Activated CD8-positive, alpha-beta memory T cell treated with anti-CD3 and anti-CD28 coated beads, Interleukin-2, amount 10 ng/mL, durations not matched to agents 7 days and 5 days (primary cell): ENCODE data around the gene EYA2. TPM values are rescaled to one million over a fixed set of nuclear protein-coding genes. Genes with fewer than 3 reads are reported as not detected.
A peak's percentile ranks its signal among the peaks of the same experiment; 100 is the strongest.
"Not testable (repeated sequence)": the region's sequence is repeated elsewhere in the genome, so short reads cannot be mapped to it uniquely, and the experiment has no call there.

Source experiments
- ATAC-seq: fragments of 150-1000 bp; cut with Tn5 transposase; one replicate; pipeline ENCODE4 v1.10.0; 2021; ENCODE audit warnings: moderate library complexity
- CTCF ChIA-PET: fragments of 350-600 bp; sonication (Branson Sonifier 250); formaldehyde crosslinking; loops from one replicate; lab custom pipeline; 2021; ENCODE audit warnings: antibody characterized with exemption; lab: Charles Lee
- DNase-seq: peaks from one replicate; pipeline ENCODE4 v3.0.0-alpha.2; 2020
- H3K27ac Mint-ChIP-seq: one replicate; pipeline ENCODE4 v1.8.0; 2021; ENCODE audit warnings: mild to moderate bottlenecking, mixed read lengths
- H3K27me3 Mint-ChIP-seq: one replicate; pipeline ENCODE4 v1.8.0; 2021; ENCODE audit warnings: mixed read lengths
- H3K36me3 Mint-ChIP-seq: one replicate; pipeline ENCODE4 v1.8.0; 2021; ENCODE audit warnings: mild to moderate bottlenecking, mixed read lengths
- H3K4me1 Mint-ChIP-seq: one replicate; pipeline ENCODE4 v1.8.0; 2021; ENCODE audit warnings: mixed read lengths
- H3K4me3 Mint-ChIP-seq: one replicate; pipeline ENCODE4 v1.8.0; 2021; ENCODE audit warnings: mild to moderate bottlenecking, moderate library complexity, mixed read lengths
- H3K9me3 Mint-ChIP-seq: one replicate; pipeline ENCODE4 v1.8.0; 2022; ENCODE audit warnings: low read depth, mixed read lengths
- total RNA-seq, 2 experiments: library from RNA; stranded (reverse); gene quantifications; one replicate each; pipeline ENCODE4 v1.2.3, GENCODE V29; 2021

EYA2 gene
- total RNA-seq, 2 experiments from 2014 or later, result not detected

- CTCF ChIA-PET, result no interaction called here
- Mint-ChIP-seq H3K27ac (no peak overlapping the region), H3K27me3 (peaks cover 4% of the 10 kb centered on the region), H3K4me3 (no peak overlapping the region), H3K4me1 (no peaks in the 10 kb centered on the region), H3K36me3 (no peaks in the 10 kb centered on the region), H3K9me3 (peaks cover 3% of the 10 kb centered on the region)
- ATAC-seq (no peak), DNase-seq (no peak)
Measured at GRCh38 chr20:46959081-46959692, 64.5 kb downstream of the EYA2 start.

GRCh38 chr20:46959821-46960220 lies 65.2 kb downstream of the EYA2 start:
- ATAC-seq, result no peak
- Mint-ChIP-seq H3K4me3 (no peak overlapping the region), H3K4me1 (no peaks in the 10 kb centered on the region), H3K27me3 (peaks cover 4% of the 10 kb centered on the region), H3K27ac (no peak overlapping the region), H3K9me3 (peaks cover 3% of the 10 kb centered on the region), H3K36me3 (no peaks in the 10 kb centered on the region)
- DNase-seq, result no peak
- CTCF ChIA-PET, result no interaction called here

- Mint-ChIP-seq H3K27ac (no peak overlapping the region), H3K27me3 (peaks cover 4% of the 10 kb centered on the region), H3K4me1 (no peaks in the 10 kb centered on the region), H3K36me3 (no peaks in the 10 kb centered on the region), H3K4me3 (no peak overlapping the region), H3K9me3 (peaks cover 3% of the 10 kb centered on the region)
- DNase-seq, result no peak
- CTCF ChIA-PET, result no interaction called here
- no peak for ATAC-seq
Measured at GRCh38 chr20:46960536-46960935, 65.9 kb downstream of the EYA2 start.

- H3K27ac Mint-ChIP-seq, CTCF ChIA-PET, DNase-seq, H3K4me3 Mint-ChIP-seq, H3K4me1 Mint-ChIP-seq, H3K9me3 Mint-ChIP-seq, H3K27me3 Mint-ChIP-seq, H3K36me3 Mint-ChIP-seq, ATAC-seq: not testable (repeated sequence)
Measured at GRCh38 chr20:46961968-46962367, 67.3 kb downstream of the EYA2 start.

GRCh38 chr20:46962452-46963195 lies 68.0 kb downstream of the EYA2 start:
- no peak for ATAC-seq
- no peak for DNase-seq
- Mint-ChIP-seq H3K36me3 (no peaks in the 10 kb centered on the region), H3K9me3 (no peaks in the 10 kb centered on the region), H3K4me1 (no peaks in the 10 kb centered on the region), H3K4me3 (no peak overlapping the region), H3K27me3 (peaks cover 4% of the 10 kb centered on the region), H3K27ac (no peak overlapping the region)
- CTCF ChIA-PET, result no interaction called here

GRCh38 chr20:46963196-46963529 lies 68.5 kb downstream of the EYA2 start:
- H3K36me3 Mint-ChIP-seq, result no peaks in the 10 kb centered on the region
- no peak overlapping the region for H3K4me3 Mint-ChIP-seq
- DNase-seq (no peak), ATAC-seq (no peak)
- H3K9me3 Mint-ChIP-seq, result no peaks in the 10 kb centered on the region
- peaks cover 6% of the 10 kb centered on the region for H3K27me3 Mint-ChIP-seq
- H3K27ac Mint-ChIP-seq, result no peak overlapping the region
- no peaks in the 10 kb centered on the region for H3K4me1 Mint-ChIP-seq
- CTCF ChIA-PET, result interaction anchor here (0.6 kb wide), 1 partner anchor 1178 kb away, joined by 3 read pairs; no protein-coding TSS in a partner anchor

GRCh38 chr20:46963758-46964617 lies 69.3 kb downstream of the EYA2 start:
- Mint-ChIP-seq H3K27ac (no peak overlapping the region), H3K36me3 (no peaks in the 10 kb centered on the region), H3K4me1 (no peaks in the 10 kb centered on the region), H3K4me3 (no peak overlapping the region), H3K9me3 (no peaks in the 10 kb centered on the region), H3K27me3 (peaks cover 9% of the 10 kb centered on the region)
- ATAC-seq (no peak), DNase-seq (no peak)
- CTCF ChIA-PET, result interaction anchor here (0.6 kb wide), 1 partner anchor 1179 kb away, joined by 3 read pairs; no protein-coding TSS in a partner anchor

- Mint-ChIP-seq H3K36me3 (no peaks in the 10 kb centered on the region), H3K27me3 (peaks cover 9% of the 10 kb centered on the region), H3K4me3 (no peak overlapping the region), H3K4me1 (no peaks in the 10 kb centered on the region), H3K27ac (no peak overlapping the region), H3K9me3 (no peaks in the 10 kb centered on the region)
- ATAC-seq, result no peak
- DNase-seq, result no peak
- CTCF ChIA-PET, result no interaction called here
Measured at GRCh38 chr20:46964618-46965455, 70.2 kb downstream of the EYA2 start.

- no peak for DNase-seq
- ATAC-seq, result no peak
- Mint-ChIP-seq H3K27me3 (peaks cover 15% of the 10 kb centered on the region), H3K4me3 (no peak overlapping the region), H3K9me3 (no peaks in the 10 kb centered on the region), H3K36me3 (no peaks in the 10 kb centered on the region), H3K27ac (no peak overlapping the region), H3K4me1 (no peaks in the 10 kb centered on the region)
- CTCF ChIA-PET, result no interaction called here
Measured at GRCh38 chr20:46965477-46965876, 70.8 kb downstream of the EYA2 start.

- H3K27ac Mint-ChIP-seq, result no peak overlapping the region
- H3K4me1 Mint-ChIP-seq, result peaks cover 7% of the 10 kb centered on the region
- H3K27me3 Mint-ChIP-seq, result peaks cover 32% of the 10 kb centered on the region
- DNase-seq (no peak), ATAC-seq (no peak)
- CTCF ChIA-PET, result no interaction called here
- no peaks in the 10 kb centered on the region for H3K36me3 Mint-ChIP-seq
- no peak overlapping the region for H3K4me3 Mint-ChIP-seq
- H3K9me3 Mint-ChIP-seq, result no peaks in the 10 kb centered on the region
Measured at GRCh38 chr20:46967646-46968045, 73.0 kb downstream of the EYA2 start.

GRCh38 chr20:46970937-46971630 lies 76.4 kb downstream of the EYA2 start:
- H3K36me3 Mint-ChIP-seq, result no peaks in the 10 kb centered on the region
- no peaks in the 10 kb centered on the region for H3K9me3 Mint-ChIP-seq
- H3K27me3 Mint-ChIP-seq, result peaks cover 48% of the 10 kb centered on the region
- ATAC-seq (peak; percentile 79), DNase-seq (no peak)
- no peak overlapping the region for H3K4me3 Mint-ChIP-seq
- peaks cover 25% of the 10 kb centered on the region for H3K4me1 Mint-ChIP-seq
- no peak overlapping the region for H3K27ac Mint-ChIP-seq
- CTCF ChIA-PET, result no interaction called here

- no peak overlapping the region for H3K27ac Mint-ChIP-seq
- peaks cover 63% of the 10 kb centered on the region for H3K27me3 Mint-ChIP-seq
- peaks cover 30% of the 10 kb centered on the region for H3K4me1 Mint-ChIP-seq
- DNase-seq (no peak), ATAC-seq (no peak)
- H3K36me3 Mint-ChIP-seq, result no peaks in the 10 kb centered on the region
- no peaks in the 10 kb centered on the region for H3K9me3 Mint-ChIP-seq
- H3K4me3 Mint-ChIP-seq, result no peak overlapping the region
- CTCF ChIA-PET, result no interaction called here
Measured at GRCh38 chr20:46973766-46974165, 79.1 kb downstream of the EYA2 start.
